HAP-1 (cell line): ENCODE measurements around the gene GAK.
A peak's percentile ranks its signal among the peaks of the same experiment; 100 is the strongest.
"Not testable (repeated sequence)": the region's sequence is repeated elsewhere in the genome, so short reads cannot be mapped to it uniquely, and the experiment has no call there.

Experiments
- DNase-seq, 2 experiments: peaks; one replicate each; pipeline ENCODE4 v3.0.0-alpha.2; 2016 to 2020; ENCODE audit warnings: low spot score in 2 of 2
- H3K27me3 ChIP-seq: fragments of 250-450 bp; sonication (Bioruptor Pico); 2 replicates; pipeline ENCODE4 v1.5.1; 2020; ENCODE audit warnings: low read depth, mild to moderate bottlenecking, moderate library complexity
- H3K36me3 ChIP-seq: fragments of 250-450 bp; sonication (Bioruptor Pico); replicated peaks from 2 replicates; pipeline ENCODE4 v1.5.1; 2020; ENCODE audit warnings: mild to moderate bottlenecking
- H3K4me1 ChIP-seq: fragments of 250-450 bp; sonication (Bioruptor Pico); 2 replicates; pipeline ENCODE4 v1.5.1; 2020; ENCODE audit warnings: mild to moderate bottlenecking
- H3K4me3 ChIP-seq: fragments of 250-450 bp; sonication (Bioruptor Pico); 2 replicates; pipeline ENCODE4 v1.5.1; 2020; ENCODE audit warnings: mild to moderate bottlenecking, moderate library complexity
- H3K9me3 ChIP-seq: fragments of 250-450 bp; sonication (Bioruptor Pico); 2 replicates; pipeline ENCODE4 v1.5.1; 2020; ENCODE audit warnings: mild to moderate bottlenecking, moderate library complexity
- in situ Hi-C: fragments of 300-500 bp; cut with MboI; formaldehyde crosslinking; loops from 3 replicates; pipeline ENCODE4 v1.14.3; 2020; ENCODE audit warnings: low sequenced_read_pairs, inconsistent platforms, mixed read lengths

Gene GAK

DNA sequence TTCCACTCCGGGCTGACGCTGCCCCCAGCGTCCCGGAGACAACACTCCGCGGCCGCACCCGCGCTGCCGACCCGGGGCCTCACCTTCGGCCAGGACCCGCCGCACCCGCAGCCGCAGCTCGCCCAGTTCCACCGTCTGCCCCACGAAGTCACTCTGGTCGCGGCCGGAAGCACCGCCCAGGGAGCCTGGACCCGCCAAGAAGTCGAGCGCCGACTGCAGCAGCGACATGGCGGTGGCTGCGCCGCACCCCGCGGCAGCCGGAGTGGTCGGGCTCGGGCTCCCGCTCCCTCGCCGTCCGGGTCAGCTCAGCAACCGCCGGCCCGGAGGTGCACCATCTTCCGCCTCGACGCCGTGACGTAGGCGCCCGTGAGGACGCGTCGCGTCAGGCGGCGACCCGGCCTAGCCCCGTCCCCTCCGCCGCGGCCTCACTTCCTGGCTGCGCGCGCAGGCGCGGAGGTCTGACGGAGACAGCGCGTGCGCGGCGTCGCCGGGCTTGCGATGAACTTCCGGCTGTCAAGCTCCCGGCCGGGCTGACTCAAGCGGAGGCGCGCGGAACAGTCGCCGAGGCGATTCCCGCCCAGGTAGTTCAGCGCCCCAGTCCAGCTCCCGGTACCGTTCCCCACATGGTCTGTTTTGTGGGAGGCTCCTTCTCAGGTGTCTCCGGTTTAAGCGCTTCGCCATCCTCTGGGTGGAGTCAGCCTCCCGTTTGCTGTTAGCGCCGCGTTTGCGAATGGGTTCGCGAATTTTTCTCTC, at the start of gene GAK, which contains the start of gene TMEM175:
Gene GAK, minus strand, starts transcription at position 357 of the 753 bp plus-strand sequence. Its CDS starts 129 bp downstream, at position 228.
Gene TMEM175, plus strand, starts transcription at position 501 of the 753 bp plus-strand sequence. CDS start 15,280 bp downstream, outside the sequence.
- in situ Hi-C loops = no loop called here

GRCh38 chr4:978957-979701, 47.0 kb upstream of the GAK start:
- no peak for DNase-seq
- Histone ChIP-seq H3K9me3 (no peaks in the 10 kb centered on the region), H3K4me1 (no peaks in the 10 kb centered on the region), H3K4me3 (no peak overlapping the region), H3K27me3 (no peaks in the 10 kb centered on the region), H3K36me3 (no peaks in the 10 kb centered on the region)
- in situ Hi-C loops = no loop called here

More for the DNA sequence above, at the start of gene GAK, which contains the start of gene TMEM175:
- peak; percentile 91 to 95 for DNase-seq
- no peaks in the 10 kb centered on the region for H3K27me3 ChIP-seq
- H3K36me3 ChIP-seq = no peaks in the 10 kb centered on the region
- H3K4me3 ChIP-seq = peak within 1 kb of the TSS; percentile 86
- H3K4me1 ChIP-seq = peaks cover 11% of the 10 kb centered on the region
- H3K9me3 ChIP-seq = no peaks in the 10 kb centered on the region

DNA sequence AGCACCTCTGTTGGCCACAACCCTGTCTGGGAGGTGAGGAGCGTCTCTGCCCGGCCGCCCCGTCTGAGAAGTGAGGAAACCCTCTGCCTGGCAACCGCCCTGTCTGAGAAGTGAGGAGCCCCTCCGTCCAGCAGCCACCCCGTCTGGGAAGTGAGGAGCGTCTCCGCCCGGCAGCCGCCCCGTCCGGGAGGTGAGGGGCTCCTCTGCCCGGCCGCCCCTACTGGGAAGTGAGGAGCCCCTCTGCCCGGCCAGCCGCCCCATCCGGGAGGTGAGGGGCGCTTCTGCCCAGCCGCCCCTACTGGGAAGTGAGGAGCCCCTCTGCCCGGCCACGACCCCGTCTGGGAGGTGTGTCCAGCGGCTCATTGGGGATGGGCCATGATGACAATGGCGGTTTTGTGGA, 43.9 kb upstream of the GAK start:
- in situ Hi-C loops, DNase-seq, H3K36me3 ChIP-seq, H3K27me3 ChIP-seq, H3K9me3 ChIP-seq, H3K4me1 ChIP-seq, H3K4me3 ChIP-seq: not testable (repeated sequence)

DNA sequence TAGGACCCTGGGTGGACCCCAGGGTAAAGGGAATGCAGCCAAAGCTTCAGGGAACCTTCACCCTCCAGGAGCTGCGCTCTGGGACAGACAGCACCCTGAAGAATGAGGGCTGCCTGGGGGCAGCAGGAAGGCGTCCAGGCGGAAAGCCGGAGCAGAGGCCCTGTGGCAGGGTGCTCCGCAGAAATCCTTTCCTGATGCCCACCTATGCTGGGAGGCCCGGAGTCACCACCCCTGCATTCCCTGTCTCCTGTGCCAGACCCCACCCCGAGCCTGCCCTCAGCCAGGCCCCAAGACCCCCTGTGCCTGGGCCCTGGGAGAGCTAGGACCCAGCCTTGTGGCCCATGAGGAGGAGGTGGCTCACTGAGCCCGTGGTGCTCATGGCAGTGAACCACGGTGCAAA, 42.6 kb upstream of the GAK start:
- Histone ChIP-seq H3K4me1 (peaks cover 2% of the 10 kb centered on the region; the same call in 1 of the 2 replicates), H3K36me3 (no peaks in the 10 kb centered on the region), H3K4me3 (no peak overlapping the region), H3K9me3 (no peaks in the 10 kb centered on the region), H3K27me3 (no peaks in the 10 kb centered on the region)
- DNase-seq = no peak
- in situ Hi-C loops = no loop called here

DNA sequence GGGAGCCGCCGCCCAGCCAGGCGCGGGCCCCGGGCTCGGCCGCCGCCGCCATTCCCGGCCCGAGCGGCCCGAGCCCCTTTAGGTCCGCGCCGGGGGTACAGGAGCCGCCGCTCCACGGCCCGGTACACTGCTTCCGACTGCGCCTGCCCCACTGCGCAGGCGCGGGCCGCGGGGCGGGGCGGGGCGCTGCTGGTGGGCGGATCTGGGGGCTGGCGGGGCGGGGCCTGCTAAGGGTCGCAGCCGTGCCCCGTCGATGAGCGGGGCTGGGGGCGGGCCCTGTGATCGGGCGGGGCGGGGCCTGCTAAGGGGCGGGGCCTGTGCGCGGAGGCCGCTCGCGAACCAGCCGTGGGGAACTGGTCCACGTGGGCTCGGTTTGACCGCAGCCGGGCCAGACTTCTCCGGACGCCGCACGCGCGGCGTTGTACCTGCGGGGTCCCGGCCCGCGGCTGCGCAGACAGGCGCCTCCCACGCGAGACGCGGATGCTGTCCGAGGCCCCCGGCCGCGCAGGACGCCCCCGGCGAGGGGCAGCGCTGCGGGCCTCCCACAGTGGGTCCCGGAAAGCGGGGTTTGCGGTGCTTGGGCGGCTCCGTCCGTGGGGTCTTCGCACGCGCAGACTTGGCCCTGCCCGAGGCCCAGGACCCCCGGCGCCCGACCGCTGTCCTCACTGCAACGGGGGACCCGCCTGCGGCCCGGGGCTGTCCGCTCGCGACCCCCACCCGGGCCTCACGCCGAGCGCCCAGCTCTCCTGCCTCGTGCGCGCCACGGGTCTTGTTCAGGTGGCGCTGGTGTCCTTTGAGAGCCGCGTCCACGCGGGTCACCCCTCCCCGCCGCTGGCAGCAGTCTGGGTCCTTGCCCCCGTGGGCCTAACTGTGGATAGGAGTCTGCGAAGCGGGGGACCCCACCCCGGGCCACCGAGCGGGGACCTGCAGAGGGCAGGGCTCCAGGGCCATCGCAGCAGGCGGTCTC, 41.6 kb upstream of the GAK start, which contains the start of gene DGKQ:
Gene DGKQ, minus strand, starts transcription at position 139 of the 967 bp plus-strand sequence. Its CDS starts 87 bp downstream, at position 52.
- peak; percentile 60 to 85 for DNase-seq
- H3K36me3 ChIP-seq = no peaks in the 10 kb centered on the region
- H3K4me1 ChIP-seq = peaks cover 2% of the 10 kb centered on the region; the same call in 1 of the 2 replicates
- in situ Hi-C loops = no loop called here
- H3K9me3 ChIP-seq = no peaks in the 10 kb centered on the region
- H3K4me3 ChIP-seq = peak within 1 kb of the TSS; percentile 60
- H3K27me3 ChIP-seq = no peaks in the 10 kb centered on the region

- Histone ChIP-seq H3K4me1 (peaks cover 2% of the 10 kb centered on the region; the same call in 1 of the 2 replicates), H3K36me3 (no peaks in the 10 kb centered on the region), H3K4me3 (peak overlapping the region; percentile 60), H3K27me3 (no peaks in the 10 kb centered on the region), H3K9me3 (no peaks in the 10 kb centered on the region)
- in situ Hi-C loops = no loop called here
- peak in 1 of 2 experiments; percentile 46 for DNase-seq
These were observed 40.7 kb upstream of the GAK start for GRCh38 chr4:972651-973424.

DNA sequence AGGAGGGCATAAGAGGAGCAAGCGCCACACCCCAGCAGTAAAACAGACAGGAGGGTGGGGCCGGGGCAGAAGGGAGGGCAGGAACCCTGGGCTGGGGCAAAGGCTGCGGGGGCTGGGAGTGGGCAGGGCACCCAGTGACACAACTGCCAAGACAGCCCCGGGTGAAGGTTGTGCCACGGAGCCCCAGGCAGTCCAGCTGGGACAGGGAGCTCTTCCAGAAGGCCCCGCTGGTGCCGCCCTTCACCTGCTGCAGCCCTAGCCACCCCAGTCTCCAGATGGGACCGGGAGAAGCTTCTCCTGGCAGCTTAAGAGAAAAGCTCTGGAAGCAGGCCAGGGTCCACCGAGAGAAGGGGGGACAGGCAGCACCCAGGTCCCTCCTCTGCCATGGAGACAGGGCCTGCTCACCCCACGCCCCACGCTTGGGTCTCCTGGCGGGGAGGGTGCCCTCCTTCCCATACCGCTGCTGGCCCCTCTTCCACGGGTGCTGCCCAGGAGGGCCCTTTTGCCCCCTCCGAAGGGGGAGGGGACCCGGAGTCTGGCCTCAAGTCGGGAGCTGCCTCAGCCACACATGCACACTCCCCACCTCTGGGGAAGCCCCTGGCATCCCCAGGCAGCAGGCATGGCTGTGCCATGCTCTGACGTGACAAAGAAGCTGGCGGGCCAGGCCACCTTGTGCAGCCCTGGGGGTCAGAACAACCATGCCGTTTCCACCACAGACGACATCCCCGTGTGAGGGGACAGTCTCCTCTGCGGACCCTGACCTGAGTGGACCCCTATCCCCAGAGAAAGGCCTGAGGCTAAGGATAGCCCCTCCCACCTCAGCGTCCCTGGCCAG, 39.8 kb upstream of the GAK start:
- Histone ChIP-seq H3K4me1 (peaks cover 2% of the 10 kb centered on the region; the same call in 1 of the 2 replicates), H3K9me3 (no peaks in the 10 kb centered on the region), H3K36me3 (no peaks in the 10 kb centered on the region), H3K27me3 (no peaks in the 10 kb centered on the region), H3K4me3 (peak overlapping the region; percentile 60)
- in situ Hi-C loops = no loop called here
- no peak for DNase-seq

- no peaks in the 10 kb centered on the region for H3K9me3 ChIP-seq
- no peaks in the 10 kb centered on the region for H3K36me3 ChIP-seq
- no peak overlapping the region for H3K4me3 ChIP-seq
- peaks cover 2% of the 10 kb centered on the region; the same call in 1 of the 2 replicates for H3K4me1 ChIP-seq
- H3K27me3 ChIP-seq = no peaks in the 10 kb centered on the region
- in situ Hi-C loops = no loop called here
- no peak for DNase-seq
These were observed 38.9 kb upstream of the GAK start for GRCh38 chr4:970854-971520.

- no peak for DNase-seq
- Histone ChIP-seq H3K4me3 (no peak overlapping the region), H3K36me3 (no peaks in the 10 kb centered on the region), H3K4me1 (peaks cover 2% of the 10 kb centered on the region; the same call in 1 of the 2 replicates), H3K9me3 (no peaks in the 10 kb centered on the region), H3K27me3 (no peaks in the 10 kb centered on the region)
- in situ Hi-C loops = no loop called here
These were observed 38.1 kb upstream of the GAK start for GRCh38 chr4:970046-970745.

- no peak for DNase-seq
- no peaks in the 10 kb centered on the region for H3K36me3 ChIP-seq
- H3K9me3 ChIP-seq = no peaks in the 10 kb centered on the region
- no peaks in the 10 kb centered on the region for H3K27me3 ChIP-seq
- in situ Hi-C loops = no loop called here
- H3K4me3 ChIP-seq = no peak overlapping the region
- peaks cover 2% of the 10 kb centered on the region; the same call in 1 of the 2 replicates for H3K4me1 ChIP-seq
These were observed 36.7 kb upstream of the GAK start for GRCh38 chr4:968621-969394.
